Activated CD4-positive, CD25-positive, alpha-beta regulatory T cell (primary cell): ENCODE results near the gene TBC1D2B.

Experiments
- DNase-seq, 4 experiments: peaks; one replicate each; lab custom pipeline; 2025; lab: John Stamatoyannopoulos, UW

The TBC1D2B gene

DNA sequence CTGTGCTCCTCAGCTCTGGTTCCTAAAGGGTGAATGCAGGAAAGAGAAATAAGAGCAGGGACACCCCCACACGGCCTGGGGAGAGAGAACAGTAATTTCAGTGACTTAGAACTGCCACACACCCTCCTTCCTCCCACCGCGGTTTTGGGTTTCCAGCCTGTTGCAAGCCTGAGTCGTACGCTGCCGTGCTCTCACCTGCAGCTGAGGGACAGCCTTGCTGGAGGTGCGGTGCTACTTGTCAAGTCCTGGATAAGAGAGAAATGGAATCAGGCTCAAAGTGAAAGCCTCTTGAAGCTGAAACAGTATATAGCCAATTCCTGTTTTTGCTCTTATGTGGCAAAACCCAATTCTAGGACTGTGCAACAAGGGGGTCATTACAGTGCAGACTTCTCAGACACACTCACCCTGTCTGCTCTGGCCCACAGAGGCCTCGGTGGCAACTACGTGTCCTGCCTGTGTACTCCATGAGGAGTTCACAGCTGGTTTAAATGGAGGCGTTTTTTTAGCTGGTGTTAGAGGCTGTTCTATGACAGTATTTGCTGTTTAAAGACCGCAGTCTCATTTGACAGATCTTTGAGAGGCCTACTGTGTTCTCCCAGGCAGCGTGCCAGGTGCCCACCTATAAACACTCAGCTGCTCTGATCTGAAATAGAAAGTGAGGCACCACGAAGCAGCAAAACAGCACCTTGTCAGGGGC lies 42.9 kb downstream of the TBC1D2B start:
- peak; percentile 31 to 47 (median 40) for DNase-seq

DNA sequence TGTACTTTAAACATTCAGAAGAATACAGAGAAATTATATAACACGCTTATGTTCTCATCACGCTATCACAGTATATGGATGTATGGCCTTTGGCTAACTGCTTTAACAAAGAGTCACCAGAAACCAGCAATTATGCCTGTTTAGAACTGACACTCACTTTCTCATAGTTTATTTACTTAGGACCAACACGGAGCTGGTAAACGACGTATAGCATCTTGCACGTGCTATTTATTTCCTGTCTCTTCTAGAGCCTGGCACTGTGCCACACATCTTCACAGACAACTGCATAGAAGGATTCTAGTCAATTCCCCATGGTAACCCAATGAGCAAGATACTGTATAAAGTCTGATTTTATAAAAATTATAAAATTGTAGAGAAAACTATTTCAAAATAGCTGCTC lies 43.6 kb downstream of the TBC1D2B start:
- peak in 2 of 4 experiments; percentile 14 to 29 for DNase-seq

DNA sequence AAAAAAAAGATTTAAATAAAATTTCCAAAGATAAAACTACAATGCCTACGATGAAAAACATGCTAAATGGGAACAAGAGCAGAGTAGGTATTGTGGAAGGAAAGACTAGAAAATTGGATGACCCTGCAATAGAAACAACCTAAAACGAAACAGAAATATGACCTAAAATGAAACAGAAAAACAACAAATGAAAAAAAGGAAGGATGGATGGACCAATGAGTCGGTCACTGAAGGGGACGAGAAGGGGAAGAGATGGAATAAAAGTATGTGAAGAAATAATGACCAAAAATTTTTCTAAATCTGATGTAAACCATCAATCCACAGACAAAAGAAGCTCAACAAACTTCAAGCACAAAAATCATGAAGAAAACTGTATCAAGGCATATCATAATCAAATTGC lies 44.8 kb downstream of the TBC1D2B start:
- no peak for DNase-seq

DNA sequence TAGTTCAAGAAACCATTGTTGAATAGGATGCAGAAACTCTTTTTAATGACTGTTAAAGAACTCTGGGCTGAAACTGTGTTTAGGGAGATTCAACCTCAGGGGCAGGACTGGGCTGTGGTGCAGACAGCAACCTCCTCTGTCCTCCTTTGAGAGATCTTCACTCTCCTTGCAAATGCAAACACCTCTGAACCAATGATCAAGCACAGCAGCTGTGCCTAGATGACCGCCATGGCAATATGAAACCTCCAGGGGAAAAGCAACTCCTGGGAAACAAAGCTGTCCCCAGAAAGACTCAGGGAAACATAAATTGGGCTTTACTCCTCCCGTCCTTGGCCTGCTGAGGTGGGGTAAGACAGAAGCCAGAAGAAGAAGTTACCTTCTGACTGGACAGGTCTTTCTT lies 52.6 kb downstream of the TBC1D2B start:
- DNase-seq, result no peak

DNA sequence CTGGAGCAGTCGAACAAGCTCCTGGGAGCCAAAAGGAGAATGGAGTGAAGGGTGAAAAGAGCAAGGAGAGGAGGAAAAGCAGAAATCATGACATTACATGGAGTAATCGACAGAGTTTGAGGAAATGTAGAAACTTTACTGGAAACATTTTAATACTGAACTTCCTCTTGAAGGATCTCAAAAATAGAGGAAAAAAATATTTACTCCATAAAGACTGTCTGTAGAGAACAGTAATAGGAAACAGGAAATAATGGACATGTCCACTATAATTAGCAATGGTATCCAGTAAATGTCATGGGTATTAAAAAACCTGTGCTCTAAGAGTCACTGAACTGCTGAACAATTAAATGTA lies 53.0 kb downstream of the TBC1D2B start:
- no peak for DNase-seq

DNA sequence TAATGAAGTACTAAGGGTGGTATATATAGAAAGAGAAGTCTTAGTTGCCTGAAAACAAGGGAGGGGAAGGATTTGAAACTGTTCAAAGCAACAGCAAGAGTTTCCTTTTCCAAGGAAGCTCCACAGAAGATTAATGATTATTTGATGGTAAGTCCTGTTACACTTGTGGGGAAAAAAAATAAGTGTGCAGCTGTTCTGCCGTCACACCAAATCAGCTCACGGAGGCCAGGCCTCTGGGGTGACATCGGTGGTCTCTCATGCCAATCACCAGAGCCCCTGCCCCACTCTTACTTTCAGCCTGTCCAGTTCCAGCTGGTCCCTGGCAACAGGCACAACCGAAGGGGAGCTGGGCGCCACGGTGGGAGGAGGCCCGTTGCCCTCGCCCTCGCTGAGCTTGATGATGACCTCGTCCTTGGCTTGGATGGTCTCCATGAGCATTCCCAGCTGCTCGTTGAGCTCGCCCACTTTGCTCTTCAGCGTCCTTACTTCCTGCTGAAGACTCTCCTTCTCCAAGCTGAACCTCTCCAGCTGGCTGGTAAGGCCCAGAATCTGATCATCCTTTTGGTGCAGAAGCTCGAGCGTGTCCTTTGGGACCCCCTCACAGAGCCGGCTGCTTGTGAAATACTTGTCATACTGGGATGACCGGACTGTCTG lies 53.5 kb downstream of the TBC1D2B start:
- DNase-seq, result no peak

DNA sequence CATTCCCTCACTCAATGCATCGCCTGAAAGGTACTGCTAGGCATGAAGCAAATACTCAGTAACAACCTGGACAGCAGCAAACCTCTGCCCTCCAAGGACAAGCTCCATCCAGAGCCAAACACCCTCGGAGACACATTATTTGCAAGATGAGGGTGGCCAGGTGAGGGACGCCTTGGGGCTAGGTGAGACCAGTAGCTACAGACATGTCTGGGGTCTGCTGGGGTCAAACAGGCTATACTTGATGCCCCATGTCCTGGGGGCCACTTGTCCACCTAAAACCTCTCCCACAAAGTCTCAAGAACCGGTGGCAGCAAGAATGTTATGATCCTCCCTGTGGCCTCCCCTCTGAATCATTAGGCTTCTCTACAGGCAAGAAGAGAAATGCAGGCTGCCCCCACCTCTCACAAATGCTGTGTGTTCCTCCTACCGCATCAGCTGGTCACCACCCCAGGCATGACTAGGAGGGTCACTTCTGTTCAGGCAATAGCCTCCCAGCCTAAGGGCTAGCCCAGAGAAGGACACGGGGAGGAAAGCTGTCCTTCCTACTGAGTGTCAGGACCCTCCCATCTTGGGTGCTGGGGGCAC lies 54.3 kb downstream of the TBC1D2B start:
- DNase-seq, result no peak

DNA sequence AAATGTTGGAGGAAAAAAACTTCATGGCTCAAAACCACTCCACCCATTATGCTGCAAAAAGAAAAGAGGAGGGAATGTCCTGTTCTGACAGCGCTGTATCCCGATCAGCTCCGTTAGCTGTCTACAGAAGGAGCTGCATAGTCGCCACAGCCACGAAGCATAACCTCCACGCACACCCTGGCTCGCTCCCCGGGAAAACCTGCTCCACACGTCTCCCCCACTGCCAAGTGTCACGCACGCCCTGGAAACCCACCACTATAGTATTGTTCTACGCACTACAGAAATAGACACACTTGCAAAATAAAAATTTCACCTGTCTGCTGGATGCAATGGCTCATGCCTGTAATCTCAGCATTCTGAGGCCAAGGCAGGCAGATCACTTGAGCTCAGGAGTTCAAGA lies 55.8 kb downstream of the TBC1D2B start:
- DNase-seq, result no peak

DNA sequence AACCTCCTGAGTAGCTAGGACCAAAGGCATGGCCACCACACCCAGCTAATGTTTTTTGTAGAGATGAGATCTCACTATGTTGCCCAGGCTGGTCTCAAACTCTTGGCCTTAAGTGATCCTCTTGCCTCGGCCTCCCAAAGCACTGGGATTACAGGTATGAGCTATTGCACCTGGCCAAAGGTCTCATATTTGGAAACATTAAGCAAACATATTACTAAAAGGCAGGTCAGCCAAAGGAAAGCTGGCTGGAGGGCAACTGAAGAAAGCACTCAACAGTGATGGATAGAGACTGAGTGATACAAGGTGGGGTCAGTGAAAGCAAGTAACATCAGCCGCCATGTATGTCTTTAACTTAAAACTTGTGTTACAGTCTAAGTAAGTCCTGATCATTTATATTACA lies 57.5 kb downstream of the TBC1D2B start:
- DNase-seq, result no peak

DNA sequence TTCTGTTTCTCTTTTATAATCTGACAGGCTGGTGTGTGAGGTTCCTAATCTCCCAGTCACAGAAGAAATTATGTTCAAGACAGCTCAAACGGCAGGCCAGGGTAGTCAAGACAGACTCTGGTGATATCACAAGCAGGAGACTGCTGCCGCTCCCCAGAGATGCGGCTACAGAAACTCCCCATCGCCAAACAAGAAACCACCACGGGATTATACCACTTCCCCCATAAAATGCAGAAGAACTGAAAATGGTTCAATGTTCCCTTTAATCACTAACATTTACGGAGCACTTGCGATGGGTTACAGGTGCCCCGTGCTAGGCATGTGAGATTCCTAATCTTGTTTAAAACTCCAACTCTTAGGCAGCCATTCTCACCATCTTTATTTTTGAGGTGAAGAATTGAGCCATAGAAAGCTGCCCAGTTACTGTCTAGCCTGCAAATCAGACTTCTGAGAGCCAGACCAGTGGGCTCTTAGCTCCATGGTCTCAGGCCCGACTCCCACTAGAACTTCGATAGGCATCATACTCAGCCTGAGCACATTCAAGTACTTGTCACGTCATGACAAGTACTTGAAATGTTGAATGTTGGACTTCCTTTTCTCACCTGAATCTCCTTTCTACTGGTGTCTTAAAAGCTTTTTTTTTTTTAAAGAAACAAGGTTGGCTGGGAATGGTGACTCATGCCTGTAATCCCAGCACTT lies 58.4 kb downstream of the TBC1D2B start:
- no peak for DNase-seq

DNA sequence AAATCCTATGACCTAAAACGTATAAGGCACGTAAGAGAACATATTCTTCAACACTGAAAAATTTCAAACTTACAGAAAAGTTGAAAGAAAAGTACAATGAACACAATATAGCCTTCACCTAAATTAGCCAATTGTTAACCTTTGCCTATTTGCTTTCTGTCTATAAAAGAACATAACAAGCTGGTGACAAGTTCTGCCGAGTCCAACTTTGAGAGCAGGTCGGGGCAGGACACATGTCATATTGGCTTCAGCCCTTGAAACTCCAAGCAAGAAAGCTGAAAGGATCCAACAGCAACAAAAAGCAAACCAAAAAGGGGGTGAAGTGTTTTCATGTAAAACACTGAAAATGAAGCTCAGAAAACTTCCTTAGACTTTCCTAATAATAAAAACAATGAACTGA lies 59.1 kb downstream of the TBC1D2B start:
- DNase-seq, result no peak

DNA sequence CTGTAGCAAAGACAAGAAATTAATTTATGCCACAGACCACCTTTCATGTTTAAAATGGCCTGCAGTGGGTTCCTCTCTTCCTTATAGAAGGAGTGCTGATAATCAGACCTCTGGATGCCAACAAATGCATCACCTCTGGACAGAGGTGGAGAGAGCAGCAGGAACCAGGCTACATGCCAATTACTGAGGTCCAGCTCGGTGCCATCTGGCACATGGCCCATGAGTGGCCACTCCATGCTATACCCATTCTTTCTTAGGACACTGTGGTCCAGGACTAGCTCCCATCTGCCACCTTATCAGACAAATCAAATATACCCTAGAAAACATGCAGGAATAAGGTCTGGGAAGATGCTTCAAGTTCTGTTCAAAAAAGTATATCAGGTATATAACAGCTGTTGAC lies 60.7 kb downstream of the TBC1D2B start:
- DNase-seq, result no peak

DNA sequence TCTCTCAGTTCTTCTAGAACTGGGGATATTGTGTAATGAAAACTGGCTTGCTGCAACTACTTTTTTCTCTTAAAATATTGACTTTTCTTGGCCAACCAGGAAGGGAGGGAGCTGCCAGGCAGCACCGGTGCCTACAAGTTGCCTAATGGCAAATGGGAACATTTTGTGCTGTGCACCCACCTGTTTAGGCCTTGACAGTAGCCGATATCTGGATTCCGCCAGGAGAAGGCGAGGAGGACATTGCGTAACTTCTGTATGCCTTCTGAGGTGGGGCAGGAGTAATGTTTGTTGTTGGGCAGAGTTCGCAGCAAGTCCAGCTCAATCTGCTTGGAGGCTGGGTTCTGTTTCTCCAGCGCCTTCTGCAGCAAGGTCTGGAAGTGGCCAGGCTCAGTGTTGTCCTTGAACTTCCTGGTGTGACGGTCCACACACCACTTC lies 64.9 kb downstream of the TBC1D2B start:
- no peak for DNase-seq

DNA sequence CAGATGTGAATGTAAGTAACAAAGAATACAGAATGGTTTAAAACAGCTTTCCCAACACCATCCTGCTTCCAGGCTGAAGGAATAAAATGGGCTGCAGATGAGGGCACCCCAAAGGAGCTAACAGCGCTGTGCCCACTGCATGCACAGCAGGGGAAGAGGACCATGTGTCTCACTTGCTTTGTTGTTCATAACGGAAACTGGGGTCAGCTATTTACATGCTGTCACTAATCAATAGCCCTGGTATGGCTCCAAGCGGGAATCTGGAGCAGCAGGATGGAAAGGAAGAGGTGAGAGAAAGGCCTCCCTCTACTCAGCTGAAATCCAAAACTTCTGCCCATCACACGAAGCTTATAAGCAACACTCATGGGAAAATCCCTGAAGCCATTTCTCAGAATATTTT lies 67.4 kb downstream of the TBC1D2B start:
- no peak for DNase-seq

DNA sequence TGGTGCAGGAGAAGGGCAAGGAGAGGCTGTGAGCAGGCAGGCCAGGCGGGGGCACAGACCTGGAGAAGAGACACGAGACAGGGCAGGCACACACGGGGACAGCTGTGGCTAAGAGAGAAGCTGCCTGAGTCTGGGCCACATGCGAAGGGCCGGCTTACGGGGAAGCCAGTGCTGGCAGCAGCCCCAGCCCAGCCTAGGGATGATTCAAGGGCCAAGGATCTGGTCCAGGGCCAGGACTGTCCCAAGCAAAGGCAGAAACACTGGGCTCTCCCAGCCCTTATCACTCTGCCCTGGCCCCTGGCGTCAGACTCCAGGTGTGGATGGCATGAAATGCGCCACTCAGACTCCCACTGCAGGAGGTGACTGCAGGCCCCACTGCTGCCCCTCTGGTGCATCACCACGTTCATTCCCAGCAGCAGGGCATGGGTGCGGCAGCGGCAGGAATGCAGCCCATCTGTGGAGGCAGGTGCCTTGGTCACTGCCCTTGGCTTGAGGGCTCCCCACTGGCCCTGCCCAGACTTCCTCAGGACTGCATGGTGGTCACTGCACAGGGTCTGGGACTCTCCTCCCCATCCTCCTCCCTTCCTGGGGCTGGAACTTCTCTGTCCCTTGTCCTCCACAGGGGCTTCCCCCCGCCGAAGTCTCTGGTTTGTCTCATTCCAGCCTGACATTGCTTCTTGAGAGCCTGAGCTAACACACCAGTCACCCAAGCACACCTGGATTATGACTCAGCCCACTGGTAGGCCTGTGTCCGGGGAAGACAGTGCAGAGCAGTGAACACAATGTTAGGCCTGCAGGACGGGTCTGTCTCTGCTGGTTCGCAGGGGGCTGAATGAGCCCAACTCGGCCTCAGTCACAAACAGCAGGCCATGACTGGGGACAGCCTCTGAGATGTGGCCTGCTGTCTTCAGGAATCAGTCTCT lies 69.3 kb downstream of the TBC1D2B start:
- no peak for DNase-seq

DNA sequence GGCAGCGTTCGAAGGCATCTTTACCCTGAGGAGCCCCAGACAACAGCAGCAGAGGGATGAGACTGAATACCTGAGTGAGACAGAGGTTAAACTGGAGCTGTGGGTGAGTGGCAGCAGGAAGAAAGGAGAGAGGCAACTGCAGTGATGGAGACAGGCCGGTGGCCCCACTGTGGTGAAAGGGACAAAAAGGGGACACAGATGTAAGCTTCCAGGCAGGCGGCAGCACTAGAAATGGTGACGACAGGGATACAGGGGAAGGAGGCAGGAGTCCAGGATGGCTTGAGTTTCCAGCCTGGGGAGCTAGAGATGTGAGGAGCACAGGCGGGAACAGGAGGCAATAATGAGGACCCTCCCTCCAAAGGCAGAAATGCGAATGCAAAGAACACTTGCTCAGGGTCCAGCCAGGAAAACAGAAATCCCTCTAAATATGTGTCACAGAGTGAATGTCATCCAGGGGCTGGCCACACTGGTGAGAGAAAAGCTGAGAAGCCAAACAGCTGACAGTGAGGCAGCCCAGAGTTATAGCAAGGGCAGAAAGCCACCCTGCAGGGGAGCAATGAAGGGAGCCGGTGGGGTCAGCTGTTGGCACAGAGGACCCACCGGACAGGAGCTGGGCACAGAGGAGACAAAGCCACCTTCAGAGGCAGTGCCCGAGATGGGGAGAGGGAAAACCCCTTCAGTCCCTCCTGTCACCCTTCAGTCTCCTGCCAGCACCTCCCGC lies 70.1 kb downstream of the TBC1D2B start:
- no peak for DNase-seq

DNA sequence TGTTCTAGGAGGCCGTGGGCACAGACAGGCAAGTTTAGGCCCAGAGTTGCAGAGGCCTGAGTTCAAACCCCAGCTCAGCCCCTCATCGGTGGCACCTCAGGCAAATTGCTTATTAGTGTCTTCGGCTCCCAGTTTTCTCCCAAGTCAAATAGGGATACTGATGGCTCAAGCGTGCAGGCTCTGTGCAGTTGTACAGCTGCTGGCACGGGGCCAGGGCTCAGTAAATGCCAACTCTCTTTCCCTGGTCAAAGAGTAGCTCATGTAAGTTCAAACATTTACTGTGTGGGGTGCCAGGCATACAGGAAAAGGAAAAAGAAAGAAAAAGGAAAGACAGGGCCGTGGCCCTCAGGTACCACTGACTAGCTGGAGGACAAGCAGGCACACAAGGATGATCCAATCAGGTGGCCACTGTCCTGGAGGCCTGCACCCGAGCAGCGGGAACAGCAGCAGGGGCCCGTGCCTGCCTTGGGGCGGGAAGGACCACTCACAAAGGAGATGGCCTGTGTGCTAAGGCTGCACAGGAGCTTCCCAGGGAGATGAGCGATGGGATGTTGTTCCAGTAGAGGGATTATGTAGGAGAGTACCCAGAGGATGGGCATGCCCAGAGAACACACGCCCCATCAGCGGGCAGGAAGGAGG lies 70.8 kb downstream of the TBC1D2B start:
- no peak for DNase-seq

DNA sequence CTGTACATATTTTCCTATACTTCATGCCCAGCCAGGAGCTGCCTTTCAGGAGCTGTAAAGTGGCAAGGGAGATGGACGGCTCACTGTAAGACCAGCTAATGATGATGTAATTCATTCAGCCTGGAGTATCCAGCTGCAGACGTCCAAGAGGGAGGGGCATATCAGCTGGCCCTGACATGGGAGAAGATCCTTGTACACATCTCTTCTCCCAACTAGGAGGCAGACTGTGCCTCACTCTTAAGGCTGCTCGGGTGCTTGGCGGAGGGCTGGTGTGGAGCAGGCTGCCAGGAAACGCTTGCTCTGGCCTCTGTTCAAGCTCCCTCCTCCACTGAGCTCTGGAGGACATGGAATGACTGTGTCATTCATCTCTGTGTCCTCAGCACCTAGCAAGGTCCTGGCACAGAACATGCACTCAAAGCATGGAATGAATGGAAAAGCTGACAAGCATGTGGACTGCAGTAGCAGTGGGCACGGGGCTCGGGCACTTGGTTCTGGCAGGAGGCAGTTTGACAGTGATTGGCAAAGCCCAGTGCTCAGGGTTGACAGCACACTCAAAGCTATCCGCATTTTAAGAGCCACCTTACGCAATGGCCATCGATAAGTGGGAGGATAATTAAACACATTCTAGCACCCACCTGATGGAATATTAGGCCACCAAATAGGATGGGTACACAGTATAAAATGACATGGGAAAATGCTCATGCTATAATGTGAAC lies 72.4 kb downstream of the TBC1D2B start:
- no peak for DNase-seq

DNA sequence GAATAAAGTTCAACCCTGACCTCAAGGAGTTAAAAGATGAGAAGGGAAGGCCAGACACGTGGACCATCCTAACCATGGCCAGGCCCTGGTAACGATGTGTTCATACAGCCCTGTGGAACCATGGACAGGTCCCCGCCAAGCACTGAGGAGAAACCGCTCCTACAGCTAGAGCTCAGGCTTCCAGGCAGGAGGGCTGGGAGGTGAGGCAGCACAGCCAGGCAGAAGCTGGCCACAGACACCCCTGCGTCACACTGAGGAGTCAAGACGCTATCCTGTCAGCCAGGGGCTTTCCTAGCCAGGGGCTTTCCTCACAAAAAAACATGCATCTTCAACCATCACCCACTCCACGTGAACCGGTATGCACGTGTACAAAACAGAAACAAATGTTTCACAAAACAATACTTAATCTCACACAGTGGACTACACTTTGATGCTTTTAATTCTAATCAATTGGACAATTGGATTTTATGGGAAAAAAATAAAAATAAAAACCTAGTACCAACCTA lies 73.2 kb downstream of the TBC1D2B start:
- DNase-seq, result no peak

DNA sequence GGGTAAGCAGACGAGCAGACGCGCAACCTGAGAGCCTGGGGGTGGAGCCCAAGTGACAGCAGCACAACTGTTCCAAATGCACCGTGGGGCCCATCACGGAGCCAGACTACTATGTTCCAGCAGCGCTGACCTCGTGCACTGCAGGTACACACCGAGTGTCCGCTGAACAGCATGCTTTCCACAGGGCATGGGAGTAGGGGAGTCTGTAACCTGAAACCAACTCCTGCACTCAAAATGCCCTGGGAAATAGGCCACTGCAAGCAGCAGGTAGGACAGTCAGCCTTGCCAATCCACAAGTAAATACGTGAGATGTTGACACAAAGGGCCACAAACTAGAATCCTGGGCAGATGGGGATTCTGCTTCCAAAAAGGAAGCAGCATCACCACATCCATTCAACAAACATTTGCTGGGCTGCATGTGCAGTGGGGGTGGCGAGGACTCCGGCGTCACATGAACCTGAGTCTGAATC lies 73.9 kb downstream of the TBC1D2B start:
- DNase-seq, result no peak
